Liver (tissue), 9 donors: ENCODE data around the gene SCUBE3. TPM values are rescaled to one million over a fixed set of nuclear protein-coding genes. Genes with fewer than 3 reads are reported as not detected.

Experiments
- DNase-seq: peaks from one replicate; pipeline ENCODE4 v3.0.0-alpha.2; 2017; ENCODE audit warnings: low spot score
- H3K27ac ChIP-seq, 2 donors: one replicate each; pipeline ENCODE4 v1.7.0; 2013; ENCODE audit warnings: inconsistent platforms in 2 of 2, low read length in 2 of 2, control low read depth in 1 of 2, low read depth in 1 of 2, mild to moderate bottlenecking in 1 of 2
- H3K27me3 ChIP-seq, 4 donors: one replicate each; pipeline versions ENCODE4 v1.6.1 to v1.7.0; 2013; ENCODE audit warnings: low read length in 3 of 4, inconsistent platforms in 1 of 4, mild to moderate bottlenecking in 1 of 4, moderate library complexity in 1 of 4; ENCODE audit not compliant: control insufficient read depth in 4 of 4, insufficient read depth in 4 of 4
- H3K36me3 ChIP-seq, 4 donors: one replicate each; pipeline versions ENCODE4 v1.6.1 to v1.7.0; 2013; ENCODE audit warnings: low read length in 3 of 4, mild to moderate bottlenecking in 3 of 4, low read depth in 1 of 4, moderate library complexity in 1 of 4; ENCODE audit not compliant: control insufficient read depth in 4 of 4, insufficient read depth in 3 of 4
- H3K4me1 ChIP-seq, 4 donors: one replicate each; pipeline versions ENCODE4 v1.6.1 to v1.7.0; 2013; ENCODE audit warnings: low read length in 3 of 4, mild to moderate bottlenecking in 3 of 4, moderate library complexity in 1 of 4; ENCODE audit not compliant: control insufficient read depth in 4 of 4, insufficient read depth in 4 of 4
- H3K4me3 ChIP-seq, 3 donors: one replicate each; pipeline versions ENCODE4 v1.6.1 to v1.7.0; 2013; ENCODE audit warnings: low read length in 3 of 3, control low read depth in 1 of 3, low read depth in 1 of 3, mild to moderate bottlenecking in 1 of 3
- H3K9ac ChIP-seq, 2 donors: one replicate each; pipeline ENCODE4 v1.7.0; 2013; ENCODE audit warnings: low read length in 2 of 2, mild to moderate bottlenecking in 2 of 2, moderate library complexity in 2 of 2, control low read depth in 1 of 2, low read depth in 1 of 2
- H3K9me3 ChIP-seq, 4 donors: one replicate each; pipeline versions ENCODE4 v1.6.1 to v1.7.0; 2013; ENCODE audit warnings: low read length in 3 of 4; ENCODE audit not compliant: control insufficient read depth in 4 of 4
- EGR1 ChIP-seq, 2 donors: IDR thresholded peaks; 2 replicates each; pipeline ENCODE4 v1.6.1; 2016 to 2018; ENCODE audit warnings: antibody characterized with exemption in 2 of 2, low read depth in 2 of 2
- FOXA1 ChIP-seq: IDR thresholded peaks from 2 replicates; pipeline ENCODE4 v1.6.1; 2016; ENCODE audit warnings: antibody characterized with exemption
- FOXA2 ChIP-seq: IDR thresholded peaks from 2 replicates; pipeline ENCODE4 v1.6.1; 2016; ENCODE audit warnings: antibody characterized with exemption
- GABPA ChIP-seq, 2 donors: IDR thresholded peaks in 1 of 2; conservative IDR thresholded peaks in 1 of 2; 2 replicates each; pipeline ENCODE4 v1.6.1; 2016; ENCODE audit warnings: antibody characterized with exemption in 2 of 2, mild to moderate bottlenecking in 1 of 2, moderate library complexity in 1 of 2
- HNF4G ChIP-seq: IDR thresholded peaks from 2 replicates; pipeline ENCODE4 v1.6.1; 2016; ENCODE audit warnings: antibody characterized with exemption
- NR2F2 ChIP-seq: IDR thresholded peaks from 2 replicates; pipeline ENCODE4 v1.6.1; 2016; ENCODE audit warnings: antibody characterized with exemption
- RAD21 ChIP-seq, 2 donors: IDR thresholded peaks; 2 replicates each; pipeline ENCODE4 v1.6.1; 2016; ENCODE audit warnings: antibody characterized with exemption in 2 of 2, mild to moderate bottlenecking in 2 of 2
- RXRA ChIP-seq, 2 donors: IDR thresholded peaks; 2 replicates each; pipeline ENCODE4 v1.6.1; 2017 to 2018; ENCODE audit warnings: antibody characterized with exemption in 2 of 2, mild to moderate bottlenecking in 1 of 2
- SP1 ChIP-seq: IDR thresholded peaks from 2 replicates; pipeline ENCODE4 v1.6.1; 2018; ENCODE audit warnings: antibody characterized with exemption, mild to moderate bottlenecking
- TAF1 ChIP-seq: conservative IDR thresholded peaks from 2 replicates; pipeline ENCODE4 v1.6.1; 2016; ENCODE audit warnings: antibody characterized with exemption, mild to moderate bottlenecking
- WGBS: extraction: QIAGEN DNeasy Blood & Tissue Kit; methylation state at CpG from one replicate; pipeline ENCODE4 v1.1.7; 2013; 5-methylcytosine and 5-hydroxymethylcytosine counted together
- polyA plus RNA-seq, 2 donors: library from polyadenylated mRNA; stranded (reverse) in 1 of 2; unstranded in 1 of 2; fragments of 200-250 nt in 1 of 2; fragments of >200 nt in 1 of 2; fragmentation: Nextera tagmentation in 1 of 2; extraction: Ambion mirVana in 1 of 2; gene quantifications; one replicate each; pipeline versions ENCODE4 v1.2.1 to v1.2.3, GENCODE V29; 2013 to 2015
- total RNA-seq, 2 donors: library from RNA; depleted of rRNA; stranded (reverse); fragments of >200 nt; gene quantifications; one replicate each; pipeline ENCODE4 v1.2.3, GENCODE V29; 2014
- TF ChIP-seq, protein P1 (sequence below): IDR thresholded peaks from 2 replicates; pipeline ENCODE4 v1.6.1; 2016; ENCODE audit warnings: antibody characterized with exemption
- TF ChIP-seq, protein P2 (sequence below): IDR thresholded peaks from 2 replicates; pipeline ENCODE4 v1.6.1; 2016; ENCODE audit warnings: antibody characterized with exemption
- TF ChIP-seq, protein P3 (sequence below): IDR thresholded peaks from 2 replicates; pipeline ENCODE4 v1.6.1; 2016; ENCODE audit warnings: antibody characterized with exemption
- TF ChIP-seq, protein P4 (sequence below): IDR thresholded peaks from 2 replicates; pipeline ENCODE4 v1.6.1; 2016; ENCODE audit warnings: antibody characterized with exemption, mild to moderate bottlenecking
- TF ChIP-seq, protein P5 (sequence below): fragments of 150-350 bp; IDR thresholded peaks from 2 replicates; pipeline ENCODE4 v1.5.1; 2017; ENCODE audit warnings: improper control_type of control experiment, low read depth, low read length; ENCODE audit not compliant: missing input control
- donor health status: healthy.
- donor health status: healthy.
- donor health status: healthy.
- donor health status: healthy.
- donor health status: healthy.

Gene SCUBE3
- total and polyA plus RNA-seq, 4 donors: 0.03 to 0.09 (median 0.07) TPM

DNA sequence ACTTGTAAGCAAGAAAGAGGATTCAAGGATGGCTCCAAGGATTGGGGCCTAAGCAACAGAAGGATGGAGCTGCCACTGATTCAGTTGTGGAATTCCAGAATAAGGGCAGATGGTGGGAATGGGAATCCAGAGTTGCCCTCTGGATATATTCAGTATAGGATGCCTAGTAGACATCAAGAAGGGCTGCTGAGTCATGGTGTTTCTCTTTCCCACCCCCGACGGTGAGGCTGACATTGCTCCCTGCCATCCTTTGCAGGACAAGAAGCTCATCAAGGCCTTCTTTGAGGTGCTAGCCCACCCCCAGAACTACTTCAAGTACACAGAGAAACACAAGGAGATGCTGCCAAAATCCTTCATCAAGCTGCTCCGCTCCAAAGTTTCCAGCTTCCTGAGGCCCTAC lies 34.5 kb downstream of the SCUBE3 start:
- no peak for DNase-seq
- no peaks in the 10 kb centered on the region for H3K27me3 ChIP-seq
- no peaks in the 10 kb centered on the region for H3K9me3 ChIP-seq
- 59% methylated on average over 3 of the region's 3 CpGs for whole genome bisulfite sequencing
- TF ChIP-seq GABPA (IDR thresholded peaks at IDR 0.05 in 1 of 2, conservative IDR thresholded peaks at IDR 0.05 in 1 of 2): no peak
- H3K9ac ChIP-seq: no peak overlapping the region
- no peaks in the 10 kb centered on the region for H3K4me1 ChIP-seq
- H3K36me3 ChIP-seq: no peaks in the 10 kb centered on the region
- H3K27ac ChIP-seq: no peak overlapping the region
- no peak overlapping the region for H3K4me3 ChIP-seq

DNA sequence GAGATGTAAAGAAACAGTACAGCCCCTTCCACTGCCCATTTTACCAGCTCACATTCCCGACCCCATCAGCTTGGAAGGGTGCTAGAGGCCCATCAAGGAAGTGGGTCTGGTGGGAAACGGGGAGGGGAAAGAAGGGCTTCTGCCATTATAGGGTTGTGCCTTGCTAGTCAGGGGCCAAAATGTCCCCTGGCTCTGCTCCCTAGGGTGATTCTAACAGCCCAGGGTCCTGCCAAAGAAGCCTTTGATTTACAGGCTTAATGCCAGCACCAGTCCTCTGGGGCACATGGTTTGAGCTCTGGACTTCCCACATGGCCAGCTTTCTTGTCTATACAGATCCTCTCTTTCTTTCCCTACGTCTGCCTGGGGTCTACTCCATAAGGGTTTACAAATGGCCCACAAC lies 35.2 kb downstream of the SCUBE3 start:
- H3K36me3 ChIP-seq: no peaks in the 10 kb centered on the region
- DNase-seq: no peak
- H3K9me3 ChIP-seq: no peaks in the 10 kb centered on the region
- WGBS: 87% methylated on average over 3 of the region's 3 CpGs
- no peaks in the 10 kb centered on the region for H3K27me3 ChIP-seq
- H3K4me1 ChIP-seq: no peaks in the 10 kb centered on the region
- H3K9ac ChIP-seq: no peak overlapping the region
- no peak overlapping the region for H3K4me3 ChIP-seq
- no peak overlapping the region for H3K27ac ChIP-seq
- TF ChIP-seq, protein P1, sequence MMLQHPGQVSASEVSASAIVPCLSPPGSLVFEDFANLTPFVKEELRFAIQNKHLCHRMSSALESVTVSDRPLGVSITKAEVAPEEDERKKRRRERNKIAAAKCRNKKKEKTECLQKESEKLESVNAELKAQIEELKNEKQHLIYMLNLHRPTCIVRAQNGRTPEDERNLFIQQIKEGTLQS: no peak
- TF ChIP-seq, protein P2, sequence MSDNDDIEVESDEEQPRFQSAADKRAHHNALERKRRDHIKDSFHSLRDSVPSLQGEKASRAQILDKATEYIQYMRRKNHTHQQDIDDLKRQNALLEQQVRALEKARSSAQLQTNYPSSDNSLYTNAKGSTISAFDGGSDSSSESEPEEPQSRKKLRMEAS: no peak
- TF ChIP-seq TAF1 (no peak), HNF4G (no peak), NR2F2 (no peak), SP1 (no peak), RAD21 (IDR thresholded peaks at IDR 0.05) (no peak), GABPA (IDR thresholded peaks at IDR 0.05 in 1 of 2, conservative IDR thresholded peaks at IDR 0.05 in 1 of 2) (no peak), EGR1 (IDR thresholded peaks at IDR 0.05; ENCODE audit: low read depth in 2 of 2) (no peak), FOXA2 (no peak), FOXA1 (no peak), RXRA (IDR thresholded peaks at IDR 0.05) (no peak)
- TF ChIP-seq, protein P3, sequence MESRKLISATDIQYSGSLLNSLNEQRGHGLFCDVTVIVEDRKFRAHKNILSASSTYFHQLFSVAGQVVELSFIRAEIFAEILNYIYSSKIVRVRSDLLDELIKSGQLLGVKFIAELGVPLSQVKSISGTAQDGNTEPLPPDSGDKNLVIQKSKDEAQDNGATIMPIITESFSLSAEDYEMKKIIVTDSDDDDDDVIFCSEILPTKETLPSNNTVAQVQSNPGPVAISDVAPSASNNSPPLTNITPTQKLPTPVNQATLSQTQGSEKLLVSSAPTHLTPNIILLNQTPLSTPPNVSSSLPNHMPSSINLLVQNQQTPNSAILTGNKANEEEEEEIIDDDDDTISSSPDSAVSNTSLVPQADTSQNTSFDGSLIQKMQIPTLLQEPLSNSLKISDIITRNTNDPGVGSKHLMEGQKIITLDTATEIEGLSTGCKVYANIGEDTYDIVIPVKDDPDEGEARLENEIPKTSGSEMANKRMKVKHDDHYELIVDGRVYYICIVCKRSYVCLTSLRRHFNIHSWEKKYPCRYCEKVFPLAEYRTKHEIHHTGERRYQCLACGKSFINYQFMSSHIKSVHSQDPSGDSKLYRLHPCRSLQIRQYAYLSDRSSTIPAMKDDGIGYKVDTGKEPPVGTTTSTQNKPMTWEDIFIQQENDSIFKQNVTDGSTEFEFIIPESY: no peak
- TF ChIP-seq, protein P4, sequence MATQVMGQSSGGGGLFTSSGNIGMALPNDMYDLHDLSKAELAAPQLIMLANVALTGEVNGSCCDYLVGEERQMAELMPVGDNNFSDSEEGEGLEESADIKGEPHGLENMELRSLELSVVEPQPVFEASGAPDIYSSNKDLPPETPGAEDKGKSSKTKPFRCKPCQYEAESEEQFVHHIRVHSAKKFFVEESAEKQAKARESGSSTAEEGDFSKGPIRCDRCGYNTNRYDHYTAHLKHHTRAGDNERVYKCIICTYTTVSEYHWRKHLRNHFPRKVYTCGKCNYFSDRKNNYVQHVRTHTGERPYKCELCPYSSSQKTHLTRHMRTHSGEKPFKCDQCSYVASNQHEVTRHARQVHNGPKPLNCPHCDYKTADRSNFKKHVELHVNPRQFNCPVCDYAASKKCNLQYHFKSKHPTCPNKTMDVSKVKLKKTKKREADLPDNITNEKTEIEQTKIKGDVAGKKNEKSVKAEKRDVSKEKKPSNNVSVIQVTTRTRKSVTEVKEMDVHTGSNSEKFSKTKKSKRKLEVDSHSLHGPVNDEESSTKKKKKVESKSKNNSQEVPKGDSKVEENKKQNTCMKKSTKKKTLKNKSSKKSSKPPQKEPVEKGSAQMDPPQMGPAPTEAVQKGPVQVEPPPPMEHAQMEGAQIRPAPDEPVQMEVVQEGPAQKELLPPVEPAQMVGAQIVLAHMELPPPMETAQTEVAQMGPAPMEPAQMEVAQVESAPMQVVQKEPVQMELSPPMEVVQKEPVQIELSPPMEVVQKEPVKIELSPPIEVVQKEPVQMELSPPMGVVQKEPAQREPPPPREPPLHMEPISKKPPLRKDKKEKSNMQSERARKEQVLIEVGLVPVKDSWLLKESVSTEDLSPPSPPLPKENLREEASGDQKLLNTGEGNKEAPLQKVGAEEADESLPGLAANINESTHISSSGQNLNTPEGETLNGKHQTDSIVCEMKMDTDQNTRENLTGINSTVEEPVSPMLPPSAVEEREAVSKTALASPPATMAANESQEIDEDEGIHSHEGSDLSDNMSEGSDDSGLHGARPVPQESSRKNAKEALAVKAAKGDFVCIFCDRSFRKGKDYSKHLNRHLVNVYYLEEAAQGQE: no peak
- TF ChIP-seq, protein P5, sequence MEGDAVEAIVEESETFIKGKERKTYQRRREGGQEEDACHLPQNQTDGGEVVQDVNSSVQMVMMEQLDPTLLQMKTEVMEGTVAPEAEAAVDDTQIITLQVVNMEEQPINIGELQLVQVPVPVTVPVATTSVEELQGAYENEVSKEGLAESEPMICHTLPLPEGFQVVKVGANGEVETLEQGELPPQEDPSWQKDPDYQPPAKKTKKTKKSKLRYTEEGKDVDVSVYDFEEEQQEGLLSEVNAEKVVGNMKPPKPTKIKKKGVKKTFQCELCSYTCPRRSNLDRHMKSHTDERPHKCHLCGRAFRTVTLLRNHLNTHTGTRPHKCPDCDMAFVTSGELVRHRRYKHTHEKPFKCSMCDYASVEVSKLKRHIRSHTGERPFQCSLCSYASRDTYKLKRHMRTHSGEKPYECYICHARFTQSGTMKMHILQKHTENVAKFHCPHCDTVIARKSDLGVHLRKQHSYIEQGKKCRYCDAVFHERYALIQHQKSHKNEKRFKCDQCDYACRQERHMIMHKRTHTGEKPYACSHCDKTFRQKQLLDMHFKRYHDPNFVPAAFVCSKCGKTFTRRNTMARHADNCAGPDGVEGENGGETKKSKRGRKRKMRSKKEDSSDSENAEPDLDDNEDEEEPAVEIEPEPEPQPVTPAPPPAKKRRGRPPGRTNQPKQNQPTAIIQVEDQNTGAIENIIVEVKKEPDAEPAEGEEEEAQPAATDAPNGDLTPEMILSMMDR: no peak
